ENCODE results near the gene CENPE. TPM values are rescaled to one million over a fixed set of nuclear protein-coding genes. Genes with fewer than 3 reads are reported as not detected.
A peak's percentile ranks its signal among the peaks of the same experiment; 100 is the strongest.

CENPE gene
- total RNA-seq, 1 donor from 2014 or later: 95.2 TPM

DNA sequence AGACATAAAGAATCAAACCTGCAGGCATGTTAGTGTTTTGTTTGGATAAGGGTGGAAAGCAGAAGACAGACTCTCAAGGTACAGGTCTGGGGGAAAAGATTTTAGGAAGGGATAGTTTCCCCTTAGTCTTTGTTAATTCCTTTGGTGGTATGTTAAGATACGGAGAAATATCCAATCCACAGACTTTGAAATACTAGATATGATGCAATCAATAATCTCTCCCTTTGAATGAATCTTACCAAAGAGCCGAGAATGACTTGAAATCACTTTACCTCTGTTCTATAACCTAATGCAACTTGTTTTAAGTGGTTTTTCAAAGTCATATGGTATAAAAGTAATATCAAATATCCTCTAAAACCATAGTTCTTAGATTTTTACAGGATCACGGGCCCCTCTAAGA, 93.3 kb downstream of the CENPE start:
- Histone ChIP-seq H3K4me1 (no peaks in the 10 kb centered on the region), H3K9me3 (ENCODE audit: low read depth) (no peaks in the 10 kb centered on the region), H3K4me2 (no peak overlapping the region), H3K27ac (no peak overlapping the region), H2AFZ (replicated peaks) (no peak overlapping the region), H4K20me1 (ENCODE audit: low read depth) (no peaks in the 10 kb centered on the region), H3K79me2 (ENCODE audit: low read depth) (no peaks in the 10 kb centered on the region), H3K4me3 (no peak overlapping the region), H3K36me3 (peaks cover 9% of the 10 kb centered on the region), H3F3A (ENCODE audit: low read depth) (peaks cover 5% of the 10 kb centered on the region), H3K9ac (no peak overlapping the region), H3K27me3 (no peaks in the 10 kb centered on the region)
- Mint-ChIP-seq H3K27me3 (ENCODE audit: insufficient read depth, low read depth) (peaks cover 3% of the 10 kb centered on the region), H3K9me3 (no peaks in the 10 kb centered on the region), H3K4me3 (no peak overlapping the region), H3K4me1 (peaks cover 3% of the 10 kb centered on the region), H3K27ac (no peak overlapping the region), H3K36me3 (peaks cover 10% of the 10 kb centered on the region)
- TF ChIP-seq EZH2phosphoT487 (IDR thresholded peaks at IDR 0.05) (no peak), EZH2 (IDR thresholded peaks at IDR 0.05) (no peak)
- TF ChIP-seq, protein P1, sequence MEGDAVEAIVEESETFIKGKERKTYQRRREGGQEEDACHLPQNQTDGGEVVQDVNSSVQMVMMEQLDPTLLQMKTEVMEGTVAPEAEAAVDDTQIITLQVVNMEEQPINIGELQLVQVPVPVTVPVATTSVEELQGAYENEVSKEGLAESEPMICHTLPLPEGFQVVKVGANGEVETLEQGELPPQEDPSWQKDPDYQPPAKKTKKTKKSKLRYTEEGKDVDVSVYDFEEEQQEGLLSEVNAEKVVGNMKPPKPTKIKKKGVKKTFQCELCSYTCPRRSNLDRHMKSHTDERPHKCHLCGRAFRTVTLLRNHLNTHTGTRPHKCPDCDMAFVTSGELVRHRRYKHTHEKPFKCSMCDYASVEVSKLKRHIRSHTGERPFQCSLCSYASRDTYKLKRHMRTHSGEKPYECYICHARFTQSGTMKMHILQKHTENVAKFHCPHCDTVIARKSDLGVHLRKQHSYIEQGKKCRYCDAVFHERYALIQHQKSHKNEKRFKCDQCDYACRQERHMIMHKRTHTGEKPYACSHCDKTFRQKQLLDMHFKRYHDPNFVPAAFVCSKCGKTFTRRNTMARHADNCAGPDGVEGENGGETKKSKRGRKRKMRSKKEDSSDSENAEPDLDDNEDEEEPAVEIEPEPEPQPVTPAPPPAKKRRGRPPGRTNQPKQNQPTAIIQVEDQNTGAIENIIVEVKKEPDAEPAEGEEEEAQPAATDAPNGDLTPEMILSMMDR (IDR thresholded peaks at IDR 0.05): no peak
- no peak for DNase-seq (ENCODE audit: low spot score)

GRCh38 chr4:103100691-103101090, 97.5 kb downstream of the CENPE start:
- no peak overlapping the region for H3K27ac ChIP-seq
- H3K4me1 Mint-ChIP-seq: peaks cover 24% of the 10 kb centered on the region
- H3K4me1 ChIP-seq: peaks cover 14% of the 10 kb centered on the region
- no peak overlapping the region for H3K4me2 ChIP-seq
- no peaks in the 10 kb centered on the region for H3K27me3 ChIP-seq
- H4K20me1 ChIP-seq (ENCODE audit: low read depth): no peaks in the 10 kb centered on the region
- peaks cover 5% of the 10 kb centered on the region for H3K36me3 Mint-ChIP-seq
- no peaks in the 10 kb centered on the region for H3K9me3 Mint-ChIP-seq
- no peaks in the 10 kb centered on the region for H3K79me2 ChIP-seq (ENCODE audit: low read depth)
- peaks cover 4% of the 10 kb centered on the region for H3K27me3 Mint-ChIP-seq (ENCODE audit: insufficient read depth, low read depth)
- peaks cover 5% of the 10 kb centered on the region for H3F3A ChIP-seq (ENCODE audit: low read depth)
- no peak overlapping the region for H3K4me3 Mint-ChIP-seq
- no peak overlapping the region for H3K27ac Mint-ChIP-seq
- TF ChIP-seq, protein P1 (IDR thresholded peaks at IDR 0.05): no peak
- TF ChIP-seq EZH2phosphoT487 (IDR thresholded peaks at IDR 0.05) (no peak), EZH2 (IDR thresholded peaks at IDR 0.05) (no peak)
- no peak overlapping the region for H3K9ac ChIP-seq
- no peaks in the 10 kb centered on the region for H3K36me3 ChIP-seq
- no peaks in the 10 kb centered on the region for H3K9me3 ChIP-seq (ENCODE audit: low read depth)
- H3K4me3 ChIP-seq: no peak overlapping the region
- H2AFZ ChIP-seq (replicated peaks): peak overlapping the region; percentile 1
- DNase-seq (ENCODE audit: low spot score): peak; percentile 20

GRCh38 chr4:103099691-103100392, 98.3 kb downstream of the CENPE start, which contains the start of gene BDH2:
Gene BDH2 (minus strand): TSS chr4:103099834. CDS start chr4:103096254, 3,580 bp downstream.
- Histone ChIP-seq H3K9me3 (ENCODE audit: low read depth) (no peaks in the 10 kb centered on the region), H3K4me3 (peak within 1 kb of the TSS; percentile 77), H3K27me3 (no peaks in the 10 kb centered on the region), H3K36me3 (no peaks in the 10 kb centered on the region), H3K9ac (peak within 1 kb of the TSS; percentile 54), H3K79me2 (ENCODE audit: low read depth) (no peaks in the 10 kb centered on the region), H3F3A (ENCODE audit: low read depth) (peaks cover 5% of the 10 kb centered on the region), H3K4me2 (peak within 1 kb of the TSS; percentile 87), H4K20me1 (ENCODE audit: low read depth) (no peaks in the 10 kb centered on the region), H3K27ac (no peak within 1 kb of the TSS), H3K4me1 (peaks cover 14% of the 10 kb centered on the region), H2AFZ (replicated peaks) (peak within 1 kb of the TSS; percentile 92)
- Mint-ChIP-seq H3K36me3 (peaks cover 5% of the 10 kb centered on the region), H3K27ac (peak within 1 kb of the TSS; percentile 89), H3K4me3 (peak within 1 kb of the TSS; percentile 92), H3K27me3 (ENCODE audit: insufficient read depth, low read depth) (peaks cover 4% of the 10 kb centered on the region), H3K4me1 (peaks cover 24% of the 10 kb centered on the region), H3K9me3 (no peaks in the 10 kb centered on the region)
- peak; percentile 92 for DNase-seq (ENCODE audit: low spot score)
- TF ChIP-seq, protein P1 (IDR thresholded peaks at IDR 0.05): peak; percentile 84
- TF ChIP-seq EZH2 (IDR thresholded peaks at IDR 0.05) (no peak), EZH2phosphoT487 (IDR thresholded peaks at IDR 0.05) (no peak)

Data from neural progenitor cell (in vitro differentiated cells).